HG02938 (cell line): ENCODE data around the gene DOCK3.

Source experiments
- ATAC-seq: cut with Tn5 transposase; IDR thresholded peaks from one replicate; pipeline ENCODE4 v1.9.1; 2021; ENCODE audit warnings: mild to moderate bottlenecking, moderate library complexity; ENCODE audit not compliant: unreplicated experiment

DOCK3 gene

GRCh38 chr3:50674349-50675178 is at the start of gene DOCK3:
Gene DOCK3, plus strand, starts transcription at chr3:50674927. Its CDS starts 337 bp downstream, at chr3:50675264.
- ATAC-seq = no peak

DNA sequence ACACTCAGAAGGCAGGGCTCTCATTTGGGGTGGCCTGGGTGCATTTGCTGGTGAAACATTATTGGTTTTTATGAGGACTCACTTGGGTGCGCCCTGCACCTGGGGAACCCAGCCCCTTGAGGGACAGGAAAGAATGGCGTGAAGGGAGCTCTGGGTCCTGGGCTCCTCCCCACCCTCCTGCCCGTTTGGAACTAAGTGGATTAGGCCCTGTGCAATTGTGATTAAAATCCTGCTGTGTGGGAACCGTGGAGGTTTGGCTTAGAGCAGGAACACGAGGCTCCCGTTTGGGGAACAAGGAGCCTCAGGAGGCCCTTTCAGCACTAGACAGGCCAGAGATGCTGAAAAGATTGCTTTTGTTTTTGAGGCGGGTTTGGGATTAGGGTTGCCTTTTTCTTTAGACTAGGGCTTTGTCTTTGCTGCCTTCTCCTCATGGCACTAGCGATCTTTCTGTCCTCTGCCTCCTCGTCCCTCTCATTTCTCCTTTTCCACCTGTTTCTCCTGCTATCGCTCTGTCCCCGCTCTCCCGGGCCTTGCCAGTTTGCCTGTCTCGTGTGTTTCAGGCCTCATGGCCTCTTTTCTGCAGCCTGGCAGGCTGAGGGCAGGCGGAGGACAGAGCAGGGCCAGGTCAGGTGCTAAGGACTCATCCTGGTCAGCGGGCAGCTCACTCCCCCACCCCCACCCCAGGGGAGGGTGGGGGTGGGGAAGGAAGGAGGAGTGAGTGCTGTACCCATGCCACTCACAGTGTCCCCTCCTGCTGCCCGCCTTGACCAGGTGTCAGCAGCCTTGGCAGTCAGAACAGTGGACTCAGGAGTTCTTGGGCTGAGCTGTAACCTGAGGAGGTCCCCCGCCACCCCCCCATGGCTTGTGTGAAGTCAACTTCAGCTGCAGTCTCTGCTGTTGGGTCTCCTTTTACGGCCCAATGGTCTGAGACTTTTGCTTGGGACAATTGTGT is 49.2 kb upstream of the DOCK3 start:
- ATAC-seq = no peak

- no peak for ATAC-seq
These were observed 48.3 kb upstream of the DOCK3 start for GRCh38 chr3:50626401-50626800.

- ATAC-seq = no peak
These were observed 47.2 kb upstream of the DOCK3 start for GRCh38 chr3:50627407-50628051.

GRCh38 chr3:50628601-50629000 is 46.1 kb upstream of the DOCK3 start:
- ATAC-seq = no peak

- no peak for ATAC-seq
These were observed 44.3 kb upstream of the DOCK3 start for GRCh38 chr3:50630394-50630793.

- no peak for ATAC-seq
These were observed 43.9 kb upstream of the DOCK3 start for GRCh38 chr3:50630877-50631276.

- no peak for ATAC-seq
These were observed 42.3 kb upstream of the DOCK3 start for GRCh38 chr3:50632450-50632849.

- no peak for ATAC-seq
These were observed 41.4 kb upstream of the DOCK3 start for GRCh38 chr3:50633230-50633790.

GRCh38 chr3:50635066-50635465 is 39.7 kb upstream of the DOCK3 start:
- no peak for ATAC-seq

DNA sequence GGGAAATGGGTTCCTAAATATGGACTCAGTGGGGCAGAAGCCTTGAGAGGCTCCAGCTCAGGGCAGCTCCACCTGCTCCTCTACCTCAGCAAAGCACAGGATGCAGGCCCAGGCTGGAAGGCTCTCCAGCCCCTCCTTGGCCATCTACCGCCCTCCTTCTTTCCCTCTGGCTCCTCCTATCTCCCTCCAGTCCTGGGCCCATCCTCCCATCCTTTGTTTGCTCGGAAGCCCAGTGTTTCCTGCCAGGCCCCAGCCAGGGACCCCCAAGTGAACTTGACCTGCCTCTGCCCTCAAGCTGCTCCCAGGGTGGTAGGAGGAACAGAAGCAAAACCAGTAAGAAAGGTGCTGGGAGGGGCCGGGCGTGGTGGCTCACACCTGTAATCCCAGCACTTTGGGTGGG is 37.7 kb upstream of the DOCK3 start:
- ATAC-seq = no peak

DNA sequence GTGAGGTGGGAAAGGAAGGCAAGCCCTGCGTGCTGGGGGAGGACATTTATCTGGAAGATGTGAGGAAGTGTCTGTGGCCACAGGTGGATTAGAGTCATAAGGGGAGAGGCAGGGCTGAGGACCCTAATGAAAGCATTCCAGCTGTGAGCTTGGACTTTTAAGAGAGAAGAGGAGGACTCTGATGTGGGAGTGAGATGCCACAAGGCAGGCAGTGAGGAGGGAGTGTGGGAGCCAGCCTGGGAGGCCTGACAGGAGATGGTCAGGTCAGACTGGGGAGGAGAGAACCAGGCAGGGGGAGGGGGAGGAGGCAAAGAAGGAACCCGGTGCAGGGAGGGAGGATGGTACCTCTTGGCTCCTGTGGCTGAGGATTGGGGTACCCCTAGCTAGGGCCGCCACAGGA is 36.8 kb upstream of the DOCK3 start:
- ATAC-seq = no peak

DNA sequence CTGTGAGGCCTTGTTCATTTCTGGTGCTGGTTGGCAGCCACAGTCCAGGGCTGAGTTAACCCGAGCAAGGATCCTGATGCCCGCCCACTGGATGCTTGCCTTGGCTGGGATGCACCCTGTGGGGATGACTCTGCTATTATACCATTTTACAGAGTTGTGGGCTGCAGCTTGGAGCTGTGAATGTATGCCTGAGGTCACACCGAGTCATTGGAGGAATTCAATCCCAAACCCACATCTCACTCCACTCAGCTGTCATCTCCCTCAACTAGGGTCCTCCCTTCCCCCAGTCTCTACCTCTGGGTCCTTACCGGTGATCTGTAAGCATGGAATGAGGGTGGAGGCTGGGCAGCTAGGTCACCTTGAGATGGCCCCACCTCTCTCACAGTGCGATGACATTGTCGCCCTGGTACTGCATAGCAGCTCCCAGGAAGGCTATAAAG is 35.7 kb upstream of the DOCK3 start:
- no peak for ATAC-seq

DNA sequence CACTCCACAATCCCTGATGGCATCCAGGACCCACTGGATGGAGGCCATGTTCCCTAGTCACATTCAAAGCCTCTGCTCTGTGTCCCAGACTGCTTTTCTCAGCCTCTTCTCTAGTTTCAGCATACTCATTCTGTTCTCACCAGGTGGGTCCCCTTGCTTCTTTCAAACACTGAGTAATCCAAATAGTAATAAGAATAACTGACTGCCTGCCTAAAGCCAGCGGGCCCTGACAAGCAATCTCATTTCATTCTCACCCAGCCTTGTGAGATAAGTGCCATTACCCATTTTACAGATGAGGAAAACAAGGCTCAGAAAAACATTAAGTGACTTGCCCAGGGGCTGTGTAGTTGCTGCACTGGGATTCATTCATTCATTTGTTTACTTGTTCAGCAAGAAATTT is 32.3 kb upstream of the DOCK3 start:
- no peak for ATAC-seq

GRCh38 chr3:50644561-50644960 is 30.2 kb upstream of the DOCK3 start:
- ATAC-seq = no peak

DNA sequence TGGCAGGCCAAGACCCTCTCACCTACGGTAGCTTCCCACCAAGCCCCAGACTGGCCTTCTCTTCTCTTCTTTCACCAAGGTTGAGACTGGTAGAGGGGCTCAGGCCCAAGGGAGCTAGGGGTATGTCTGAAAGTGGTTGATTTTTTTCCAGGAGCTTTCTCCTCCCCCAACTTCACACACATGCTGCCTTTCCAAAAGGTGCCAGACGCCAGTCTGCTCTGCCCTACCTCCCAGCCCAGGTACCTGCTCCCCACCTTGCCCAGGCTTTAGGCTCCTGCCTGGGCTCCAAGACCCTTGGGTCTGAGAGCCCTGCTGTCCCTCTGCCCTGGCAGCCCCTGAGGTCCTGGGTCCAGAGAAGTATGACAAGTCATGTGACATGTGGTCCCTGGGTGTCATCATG is 29.3 kb upstream of the DOCK3 start:
- no peak for ATAC-seq

GRCh38 chr3:50648313-50648712 is 26.4 kb upstream of the DOCK3 start:
- no peak for ATAC-seq

- ATAC-seq = no peak
These were observed 25.8 kb upstream of the DOCK3 start for GRCh38 chr3:50648944-50649343.

GRCh38 chr3:50649451-50649931 is 25.2 kb upstream of the DOCK3 start:
- no peak for ATAC-seq

DNA sequence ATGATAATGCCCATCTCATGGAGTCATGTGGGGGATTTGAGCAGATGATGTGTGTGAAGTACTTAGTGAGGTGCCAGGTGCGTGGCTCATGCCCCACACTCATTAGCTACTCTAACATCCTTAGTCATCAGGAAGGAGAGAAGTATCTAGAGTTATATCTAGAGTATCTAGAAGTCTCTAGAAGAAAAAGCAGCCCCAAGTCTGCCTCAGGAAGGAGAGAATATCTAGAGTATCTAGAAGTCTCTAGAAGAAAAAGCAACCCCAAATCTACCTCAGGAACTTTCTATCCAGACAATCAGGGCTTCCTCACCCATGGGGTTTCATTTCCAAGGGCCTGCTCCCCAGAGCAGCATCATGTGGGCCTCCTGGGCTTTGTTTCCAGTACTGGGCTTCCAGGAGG is 24.7 kb upstream of the DOCK3 start:
- no peak for ATAC-seq

DNA sequence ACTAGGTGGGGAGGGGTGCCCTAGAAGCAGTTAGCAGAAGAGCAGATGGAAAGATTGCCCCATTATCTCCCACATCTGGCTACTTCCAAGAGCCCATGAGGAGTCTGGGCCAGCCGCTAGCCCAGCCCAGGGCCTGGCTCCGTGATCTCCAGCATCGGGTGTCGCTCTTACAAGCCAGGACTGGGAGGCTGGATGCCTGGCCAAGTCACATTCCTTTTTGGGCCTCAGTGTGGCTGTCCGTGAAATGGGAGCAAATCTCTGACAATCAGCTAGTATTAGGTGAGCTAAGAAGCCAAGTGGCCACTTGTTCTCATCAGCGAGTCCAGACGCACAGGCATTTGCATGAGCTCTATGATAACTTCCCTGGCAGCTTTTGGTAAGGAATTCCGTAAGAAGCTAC is 23.3 kb upstream of the DOCK3 start:
- ATAC-seq = no peak
